DOHH2 (cell line): Measurements from ENCODE around the gene MYO6.

Experiments
- H3F3A ChIP-seq: fragments of 200-600 bp; sonication (generic), shearing (Covaris generic); 2 replicates; pipeline ENCODE4 v1.6.0; 2016; ENCODE audit warnings: antibody characterized with exemption, mild to moderate bottlenecking; ENCODE audit not compliant: control insufficient read depth, insufficient read depth
- H3K27ac ChIP-seq: fragments of 200-600 bp; sonication (generic); 2 replicates; pipeline ENCODE4 v1.5.1; 2014; ENCODE audit warnings: low read depth, mild to moderate bottlenecking, low read length, moderate library complexity
- H3K27me3 ChIP-seq: fragments of 200-600 bp; sonication (generic); 2 replicates; pipeline ENCODE4 v1.6.1; 2014; ENCODE audit warnings: mild to moderate bottlenecking, low read length, mixed read lengths; ENCODE audit not compliant: control insufficient read depth
- H3K36me3 ChIP-seq: fragments of 200-600 bp; sonication (generic); 2 replicates; pipeline ENCODE4 v1.6.1; 2014; ENCODE audit warnings: mild to moderate bottlenecking, low read length, moderate library complexity, mixed read lengths; ENCODE audit not compliant: control insufficient read depth
- H3K4me1 ChIP-seq: fragments of 200-600 bp; sonication (generic); 2 replicates; pipeline ENCODE4 v1.6.1; 2014; ENCODE audit warnings: mild to moderate bottlenecking, low read length, mixed read lengths; ENCODE audit not compliant: control insufficient read depth
- H3K4me2 ChIP-seq: fragments of 200-600 bp; sonication (generic); 2 replicates; pipeline ENCODE4 v1.6.0; 2014; ENCODE audit warnings: mild to moderate bottlenecking, low read length, moderate library complexity
- H3K4me3 ChIP-seq: fragments of 200-600 bp; sonication (generic); 2 replicates; pipeline ENCODE4 v1.5.1; 2014; ENCODE audit warnings: mild to moderate bottlenecking, low read length, mixed read lengths
- H3K79me2 ChIP-seq: fragments of 200-600 bp; sonication (generic); 2 replicates; pipeline ENCODE4 v1.6.1; 2014; ENCODE audit warnings: mild to moderate bottlenecking, low read length, mixed read lengths; ENCODE audit not compliant: control insufficient read depth
- H3K9me2 ChIP-seq: fragments of 200-600 bp; sonication (generic); replicated peaks from 2 replicates; pipeline ENCODE4 v1.6.1; 2014; ENCODE audit warnings: mild to moderate bottlenecking, low read length, mixed read lengths; ENCODE audit not compliant: control insufficient read depth
- H3K9me3 ChIP-seq: fragments of 200-600 bp; sonication (generic); 2 replicates; pipeline ENCODE4 v1.6.1; 2014; ENCODE audit warnings: antibody characterized with exemption, low read length, mixed read lengths; ENCODE audit not compliant: control insufficient read depth, insufficient read depth
- H4K20me1 ChIP-seq: fragments of 200-600 bp; sonication (generic); 2 replicates; pipeline ENCODE4 v1.6.0; 2014; ENCODE audit warnings: low read depth, mild to moderate bottlenecking, antibody characterized with exemption, low read length, moderate library complexity; ENCODE audit not compliant: control insufficient read depth, insufficient read depth
- EZH2phosphoT487 ChIP-seq: fragments of 200-600 bp; sonication (generic); IDR thresholded peaks from 2 replicates; pipeline ENCODE4 v1.6.1; 2017; ENCODE audit warnings: borderline replicate concordance, mild to moderate bottlenecking, antibody characterized with exemption, low read length, moderate library complexity, mixed read lengths
- TF ChIP-seq, protein P1 (sequence below): fragments of 200-600 bp; sonication (generic); IDR thresholded peaks from one replicate; pipeline ENCODE4 v1.5.1; 2014; ENCODE audit warnings: antibody characterized with exemption, mild to moderate bottlenecking, low read depth, low read length; ENCODE audit not compliant: poor library complexity, severe bottlenecking

The MYO6 gene

DNA sequence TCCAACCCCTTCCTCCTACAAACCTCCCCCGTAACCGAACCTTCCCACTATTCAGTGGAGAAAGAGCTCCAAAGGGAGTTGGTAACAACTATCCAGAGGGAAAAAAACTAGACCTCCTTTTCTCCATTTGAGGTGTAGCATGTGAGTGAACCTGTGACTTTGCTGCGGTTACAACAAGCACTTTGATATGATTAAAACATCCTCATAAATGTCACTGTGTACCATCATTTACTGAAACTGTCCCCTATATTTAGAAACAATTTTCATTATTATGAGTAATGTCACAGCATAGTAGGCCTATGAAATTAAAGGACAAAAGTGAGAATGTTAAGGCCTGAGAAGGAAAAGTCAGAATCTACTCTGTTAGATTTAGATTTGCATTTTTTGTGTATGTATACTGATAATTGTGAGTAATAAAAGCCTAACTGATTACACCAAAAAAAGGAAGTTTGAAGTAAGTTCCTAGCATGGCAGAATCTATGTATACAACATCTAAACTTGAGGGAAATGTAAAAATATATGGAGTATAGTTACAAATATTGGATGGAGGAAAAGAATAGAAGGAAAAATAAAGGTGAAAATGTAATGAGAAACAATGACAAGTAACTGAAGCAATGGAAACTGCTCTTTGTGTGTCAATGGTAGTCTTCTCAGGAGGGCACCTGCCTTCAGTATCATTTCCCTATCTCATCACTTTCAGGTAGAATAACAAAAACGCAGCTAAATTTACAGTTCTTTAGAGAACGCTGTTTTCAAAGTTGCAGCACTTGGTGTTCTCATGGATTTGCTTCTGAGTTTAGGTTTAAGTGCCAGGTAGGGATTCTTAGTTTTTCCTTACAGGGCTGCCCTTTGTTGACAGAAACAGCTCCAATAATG is 177.5 kb downstream of the MYO6 start:
- no peaks in the 10 kb centered on the region for H3K79me2 ChIP-seq
- H3K4me3 ChIP-seq, result no peak overlapping the region
- H3K36me3 ChIP-seq, result no peaks in the 10 kb centered on the region
- no peaks in the 10 kb centered on the region for H4K20me1 ChIP-seq
- H3K27me3 ChIP-seq, result 0 out of 2 replicates have a peak, but pooled peaks cover 3% of the 10 kb centered on the region
- no peaks in the 10 kb centered on the region for H3K9me2 ChIP-seq
- H3K9me3 ChIP-seq, result no peaks in the 10 kb centered on the region
- H3F3A ChIP-seq, result no peaks in the 10 kb centered on the region
- H3K27ac ChIP-seq, result no peak overlapping the region
- no peaks in the 10 kb centered on the region for H3K4me1 ChIP-seq
- no peak for TF ChIP-seq EZH2phosphoT487
- TF ChIP-seq, protein P1, sequence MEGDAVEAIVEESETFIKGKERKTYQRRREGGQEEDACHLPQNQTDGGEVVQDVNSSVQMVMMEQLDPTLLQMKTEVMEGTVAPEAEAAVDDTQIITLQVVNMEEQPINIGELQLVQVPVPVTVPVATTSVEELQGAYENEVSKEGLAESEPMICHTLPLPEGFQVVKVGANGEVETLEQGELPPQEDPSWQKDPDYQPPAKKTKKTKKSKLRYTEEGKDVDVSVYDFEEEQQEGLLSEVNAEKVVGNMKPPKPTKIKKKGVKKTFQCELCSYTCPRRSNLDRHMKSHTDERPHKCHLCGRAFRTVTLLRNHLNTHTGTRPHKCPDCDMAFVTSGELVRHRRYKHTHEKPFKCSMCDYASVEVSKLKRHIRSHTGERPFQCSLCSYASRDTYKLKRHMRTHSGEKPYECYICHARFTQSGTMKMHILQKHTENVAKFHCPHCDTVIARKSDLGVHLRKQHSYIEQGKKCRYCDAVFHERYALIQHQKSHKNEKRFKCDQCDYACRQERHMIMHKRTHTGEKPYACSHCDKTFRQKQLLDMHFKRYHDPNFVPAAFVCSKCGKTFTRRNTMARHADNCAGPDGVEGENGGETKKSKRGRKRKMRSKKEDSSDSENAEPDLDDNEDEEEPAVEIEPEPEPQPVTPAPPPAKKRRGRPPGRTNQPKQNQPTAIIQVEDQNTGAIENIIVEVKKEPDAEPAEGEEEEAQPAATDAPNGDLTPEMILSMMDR, result no peak
- no peak overlapping the region for H3K4me2 ChIP-seq

DNA sequence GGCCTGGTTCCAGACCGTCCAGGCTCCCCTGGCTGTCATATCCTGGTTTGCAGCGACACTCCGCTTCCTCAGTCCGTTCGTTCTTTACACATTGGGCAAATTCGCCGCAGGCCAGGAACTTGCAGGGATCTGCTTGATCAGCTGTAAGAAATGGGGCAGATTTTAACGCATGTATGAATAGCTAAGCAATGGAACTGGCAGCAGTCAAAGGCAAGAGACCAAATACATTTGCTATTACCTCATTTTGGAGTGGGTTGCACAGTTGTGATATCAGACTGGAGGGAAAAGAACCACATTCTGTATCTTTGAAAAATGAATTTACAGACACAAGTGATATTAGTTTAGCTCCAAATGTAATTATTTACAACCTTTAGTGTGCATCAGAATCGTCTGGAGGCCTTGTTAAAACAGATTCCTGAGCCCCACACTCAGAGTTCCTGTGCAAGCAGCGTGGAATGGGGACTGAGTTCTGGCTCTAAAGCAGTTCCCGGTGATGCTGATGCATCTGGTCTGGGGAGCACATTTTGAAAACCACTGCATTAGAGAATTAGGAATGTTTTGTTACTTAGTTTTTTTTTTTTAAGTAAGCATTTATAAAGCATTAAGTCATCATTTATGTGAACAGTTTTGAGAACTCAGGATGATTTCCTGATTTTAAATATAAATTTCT is 182.1 kb downstream of the MYO6 start:
- Histone ChIP-seq H3K27me3 (peaks cover 7% of the 10 kb centered on the region; the same call in 1 of the 2 replicates), H3K27ac (no peak overlapping the region), H3K79me2 (no peaks in the 10 kb centered on the region), H3K36me3 (no peaks in the 10 kb centered on the region), H3K4me3 (no peak overlapping the region), H4K20me1 (no peaks in the 10 kb centered on the region), H3K4me1 (no peaks in the 10 kb centered on the region), H3K9me3 (no peaks in the 10 kb centered on the region), H3F3A (no peaks in the 10 kb centered on the region), H3K4me2 (no peak overlapping the region), H3K9me2 (no peaks in the 10 kb centered on the region)
- TF ChIP-seq, protein P1, result no peak
- no peak for TF ChIP-seq EZH2phosphoT487

DNA sequence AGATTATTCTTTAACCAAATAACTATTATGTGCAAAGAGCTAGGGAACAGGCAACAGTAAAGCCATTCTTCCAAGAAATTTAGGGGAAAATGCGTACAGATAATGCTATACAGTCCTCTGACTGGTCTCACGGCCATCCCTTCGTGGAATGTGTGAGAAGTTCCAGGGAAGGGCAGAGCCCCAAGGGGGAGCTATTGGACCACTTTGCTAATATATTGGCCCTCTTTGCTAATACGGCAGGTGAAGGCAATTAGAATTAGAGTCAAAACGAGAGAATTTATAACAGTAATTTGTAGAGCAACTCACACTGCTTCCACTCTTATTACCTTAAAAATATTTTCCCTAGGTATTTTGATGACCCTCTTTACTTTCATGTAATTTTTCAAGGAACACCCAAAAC is 183.0 kb downstream of the MYO6 start:
- no peak overlapping the region for H3K4me3 ChIP-seq
- no peaks in the 10 kb centered on the region for H3K36me3 ChIP-seq
- H3K79me2 ChIP-seq, result no peaks in the 10 kb centered on the region
- no peak overlapping the region for H3K4me2 ChIP-seq
- H3K27ac ChIP-seq, result no peak overlapping the region
- no peaks in the 10 kb centered on the region for H3K4me1 ChIP-seq
- H3F3A ChIP-seq, result no peaks in the 10 kb centered on the region
- no peaks in the 10 kb centered on the region for H3K9me3 ChIP-seq
- H3K27me3 ChIP-seq, result peaks cover 6% of the 10 kb centered on the region; the same call in 1 of the 2 replicates
- no peaks in the 10 kb centered on the region for H3K9me2 ChIP-seq
- H4K20me1 ChIP-seq, result no peaks in the 10 kb centered on the region
- no peak for TF ChIP-seq EZH2phosphoT487
- TF ChIP-seq, protein P1, result peak; percentile 69
